ENCODE data around the gene REPIN1. TPM values are rescaled to one million over a fixed set of nuclear protein-coding genes. Genes with fewer than 3 reads are reported as not detected.

The REPIN1 gene
- total and polyA plus RNA-seq, 9 of the 15 experiments (the other 6 are each of a cell fraction or from before 2014, with no cell fraction given) = 8.1 to 283 (median 94.3) TPM

DNA sequence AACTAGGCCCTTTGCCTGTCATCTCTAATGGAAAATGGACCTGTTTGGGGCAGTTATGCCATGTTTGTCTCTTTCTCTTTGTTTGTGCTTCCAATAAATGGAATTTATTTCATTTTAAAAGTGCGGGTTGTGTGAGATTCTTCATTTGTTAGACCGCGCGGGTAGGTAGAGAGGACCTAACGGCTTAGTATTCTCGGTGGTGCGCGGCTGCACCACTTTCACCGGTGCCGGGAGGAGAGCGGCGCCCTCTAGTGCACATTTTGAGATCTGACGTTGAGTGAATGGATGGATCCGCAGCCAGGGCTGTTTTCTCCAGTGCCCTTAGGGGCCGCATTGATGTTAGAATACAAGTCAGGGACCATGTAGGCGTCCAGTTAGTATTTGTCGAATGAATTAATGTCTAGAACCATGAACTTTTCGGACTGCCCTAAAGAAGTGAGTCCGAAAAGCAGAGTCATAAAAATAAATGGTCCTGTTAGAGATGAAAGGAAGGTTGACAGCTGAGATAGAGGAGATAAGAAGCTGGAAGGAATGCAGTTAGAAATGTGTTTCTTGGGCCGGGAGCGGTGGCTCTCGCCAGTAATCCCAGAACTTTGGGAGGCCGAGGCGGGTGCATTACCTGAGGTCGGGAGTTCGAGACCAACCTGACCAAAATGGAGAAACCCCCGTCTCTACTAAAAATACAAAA lies 52.5 kb downstream of the REPIN1 start (continued):
- TF ChIP-seq, protein P1, sequence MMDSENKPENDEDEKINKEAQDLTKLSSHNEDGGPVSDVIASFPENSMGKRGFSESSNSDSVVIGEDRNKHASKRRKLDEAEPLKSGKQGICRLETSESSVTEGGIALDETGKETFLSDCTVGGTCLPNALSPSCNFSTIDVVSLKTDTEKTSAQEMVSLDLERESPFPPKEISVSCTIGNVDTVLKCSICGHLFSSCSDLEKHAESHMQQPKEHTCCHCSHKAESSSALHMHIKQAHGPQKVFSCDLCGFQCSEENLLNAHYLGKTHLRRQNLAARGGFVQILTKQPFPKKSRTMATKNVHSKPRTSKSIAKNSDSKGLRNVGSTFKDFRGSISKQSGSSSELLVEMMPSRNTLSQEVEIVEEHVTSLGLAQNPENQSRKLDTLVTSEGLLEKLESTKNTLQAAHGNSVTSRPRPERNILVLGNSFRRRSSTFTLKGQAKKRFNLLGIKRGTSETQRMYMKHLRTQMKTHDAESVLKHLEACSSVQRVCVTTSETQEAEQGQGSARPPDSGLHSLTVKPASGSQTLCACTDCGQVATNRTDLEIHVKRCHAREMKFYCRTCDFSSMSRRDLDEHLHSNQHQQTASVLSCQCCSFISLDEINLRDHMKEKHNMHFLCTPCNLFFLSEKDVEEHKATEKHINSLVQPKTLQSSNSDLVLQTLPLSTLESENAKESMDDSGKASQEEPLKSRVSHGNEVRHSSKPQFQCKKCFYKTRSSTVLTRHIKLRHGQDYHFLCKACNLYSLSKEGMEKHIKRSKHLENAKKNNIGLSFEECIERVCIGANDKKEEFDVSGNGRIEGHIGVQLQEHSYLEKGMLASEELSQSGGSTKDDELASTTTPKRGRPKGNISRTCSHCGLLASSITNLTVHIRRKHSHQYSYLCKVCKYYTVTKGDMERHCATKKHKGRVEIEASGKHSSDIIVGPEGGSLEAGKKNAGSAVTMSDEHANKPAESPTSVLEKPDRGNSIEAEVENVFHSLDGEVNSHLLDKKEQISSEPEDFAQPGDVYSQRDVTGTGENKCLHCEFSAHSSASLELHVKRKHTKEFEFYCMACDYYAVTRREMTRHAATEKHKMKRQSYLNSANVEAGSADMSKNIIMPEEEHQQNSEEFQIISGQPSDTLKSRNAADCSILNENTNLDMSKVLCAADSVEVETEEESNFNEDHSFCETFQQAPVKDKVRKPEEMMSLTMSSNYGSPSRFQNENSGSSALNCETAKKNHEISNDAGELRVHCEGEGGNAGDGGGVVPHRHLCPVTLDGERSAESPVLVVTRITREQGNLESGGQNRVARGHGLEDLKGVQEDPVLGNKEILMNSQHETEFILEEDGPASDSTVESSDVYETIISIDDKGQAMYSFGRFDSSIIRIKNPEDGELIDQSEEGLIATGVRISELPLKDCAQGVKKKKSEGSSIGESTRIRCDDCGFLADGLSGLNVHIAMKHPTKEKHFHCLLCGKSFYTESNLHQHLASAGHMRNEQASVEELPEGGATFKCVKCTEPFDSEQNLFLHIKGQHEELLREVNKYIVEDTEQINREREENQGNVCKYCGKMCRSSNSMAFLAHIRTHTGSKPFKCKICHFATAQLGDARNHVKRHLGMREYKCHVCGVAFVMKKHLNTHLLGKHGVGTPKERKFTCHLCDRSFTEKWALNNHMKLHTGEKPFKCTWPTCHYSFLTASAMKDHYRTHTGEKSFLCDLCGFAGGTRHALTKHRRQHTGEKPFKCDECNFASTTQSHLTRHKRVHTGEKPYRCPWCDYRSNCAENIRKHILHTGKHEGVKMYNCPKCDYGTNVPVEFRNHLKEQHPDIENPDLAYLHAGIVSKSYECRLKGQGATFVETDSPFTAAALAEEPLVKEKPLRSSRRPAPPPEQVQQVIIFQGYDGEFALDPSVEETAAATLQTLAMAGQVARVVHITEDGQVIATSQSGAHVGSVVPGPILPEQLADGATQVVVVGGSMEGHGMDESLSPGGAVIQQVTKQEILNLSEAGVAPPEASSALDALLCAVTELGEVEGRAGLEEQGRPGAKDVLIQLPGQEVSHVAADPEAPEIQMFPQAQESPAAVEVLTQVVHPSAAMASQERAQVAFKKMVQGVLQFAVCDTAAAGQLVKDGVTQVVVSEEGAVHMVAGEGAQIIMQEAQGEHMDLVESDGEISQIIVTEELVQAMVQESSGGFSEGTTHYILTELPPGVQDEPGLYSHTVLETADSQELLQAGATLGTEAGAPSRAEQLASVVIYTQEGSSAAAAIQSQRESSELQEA (IDR thresholded peaks at IDR 0.05; ENCODE audit: low read depth) = no peak; the same call in 1 of the 2 replicates
- TF ChIP-seq CC2D1A (IDR thresholded peaks at IDR 0.05) (peak; percentile 91), ZBTB7A (IDR thresholded peaks at IDR 0.05; ENCODE audit: borderline replicate concordance, control insufficient read depth, low read depth, low read length) (no peak), GABPA (tag; conservative IDR thresholded peaks at IDR 0.05; ENCODE audit: low read depth) (no peak), PHB2 (IDR thresholded peaks at IDR 0.05; ENCODE audit: low read depth) (no peak)
- TF ChIP-seq, protein P2, sequence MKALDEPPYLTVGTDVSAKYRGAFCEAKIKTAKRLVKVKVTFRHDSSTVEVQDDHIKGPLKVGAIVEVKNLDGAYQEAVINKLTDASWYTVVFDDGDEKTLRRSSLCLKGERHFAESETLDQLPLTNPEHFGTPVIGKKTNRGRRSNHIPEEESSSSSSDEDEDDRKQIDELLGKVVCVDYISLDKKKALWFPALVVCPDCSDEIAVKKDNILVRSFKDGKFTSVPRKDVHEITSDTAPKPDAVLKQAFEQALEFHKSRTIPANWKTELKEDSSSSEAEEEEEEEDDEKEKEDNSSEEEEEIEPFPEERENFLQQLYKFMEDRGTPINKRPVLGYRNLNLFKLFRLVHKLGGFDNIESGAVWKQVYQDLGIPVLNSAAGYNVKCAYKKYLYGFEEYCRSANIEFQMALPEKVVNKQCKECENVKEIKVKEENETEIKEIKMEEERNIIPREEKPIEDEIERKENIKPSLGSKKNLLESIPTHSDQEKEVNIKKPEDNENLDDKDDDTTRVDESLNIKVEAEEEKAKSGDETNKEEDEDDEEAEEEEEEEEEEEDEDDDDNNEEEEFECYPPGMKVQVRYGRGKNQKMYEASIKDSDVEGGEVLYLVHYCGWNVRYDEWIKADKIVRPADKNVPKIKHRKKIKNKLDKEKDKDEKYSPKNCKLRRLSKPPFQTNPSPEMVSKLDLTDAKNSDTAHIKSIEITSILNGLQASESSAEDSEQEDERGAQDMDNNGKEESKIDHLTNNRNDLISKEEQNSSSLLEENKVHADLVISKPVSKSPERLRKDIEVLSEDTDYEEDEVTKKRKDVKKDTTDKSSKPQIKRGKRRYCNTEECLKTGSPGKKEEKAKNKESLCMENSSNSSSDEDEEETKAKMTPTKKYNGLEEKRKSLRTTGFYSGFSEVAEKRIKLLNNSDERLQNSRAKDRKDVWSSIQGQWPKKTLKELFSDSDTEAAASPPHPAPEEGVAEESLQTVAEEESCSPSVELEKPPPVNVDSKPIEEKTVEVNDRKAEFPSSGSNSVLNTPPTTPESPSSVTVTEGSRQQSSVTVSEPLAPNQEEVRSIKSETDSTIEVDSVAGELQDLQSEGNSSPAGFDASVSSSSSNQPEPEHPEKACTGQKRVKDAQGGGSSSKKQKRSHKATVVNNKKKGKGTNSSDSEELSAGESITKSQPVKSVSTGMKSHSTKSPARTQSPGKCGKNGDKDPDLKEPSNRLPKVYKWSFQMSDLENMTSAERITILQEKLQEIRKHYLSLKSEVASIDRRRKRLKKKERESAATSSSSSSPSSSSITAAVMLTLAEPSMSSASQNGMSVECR (CRISPR knock-in tag; IDR thresholded peaks at IDR 0.05) = no peak
- TF ChIP-seq, protein P3, sequence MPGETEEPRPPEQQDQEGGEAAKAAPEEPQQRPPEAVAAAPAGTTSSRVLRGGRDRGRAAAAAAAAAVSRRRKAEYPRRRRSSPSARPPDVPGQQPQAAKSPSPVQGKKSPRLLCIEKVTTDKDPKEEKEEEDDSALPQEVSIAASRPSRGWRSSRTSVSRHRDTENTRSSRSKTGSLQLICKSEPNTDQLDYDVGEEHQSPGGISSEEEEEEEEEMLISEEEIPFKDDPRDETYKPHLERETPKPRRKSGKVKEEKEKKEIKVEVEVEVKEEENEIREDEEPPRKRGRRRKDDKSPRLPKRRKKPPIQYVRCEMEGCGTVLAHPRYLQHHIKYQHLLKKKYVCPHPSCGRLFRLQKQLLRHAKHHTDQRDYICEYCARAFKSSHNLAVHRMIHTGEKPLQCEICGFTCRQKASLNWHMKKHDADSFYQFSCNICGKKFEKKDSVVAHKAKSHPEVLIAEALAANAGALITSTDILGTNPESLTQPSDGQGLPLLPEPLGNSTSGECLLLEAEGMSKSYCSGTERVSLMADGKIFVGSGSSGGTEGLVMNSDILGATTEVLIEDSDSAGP (CRISPR knock-in tag; IDR thresholded peaks at IDR 0.05) = no peak
- TF ChIP-seq, protein P4, sequence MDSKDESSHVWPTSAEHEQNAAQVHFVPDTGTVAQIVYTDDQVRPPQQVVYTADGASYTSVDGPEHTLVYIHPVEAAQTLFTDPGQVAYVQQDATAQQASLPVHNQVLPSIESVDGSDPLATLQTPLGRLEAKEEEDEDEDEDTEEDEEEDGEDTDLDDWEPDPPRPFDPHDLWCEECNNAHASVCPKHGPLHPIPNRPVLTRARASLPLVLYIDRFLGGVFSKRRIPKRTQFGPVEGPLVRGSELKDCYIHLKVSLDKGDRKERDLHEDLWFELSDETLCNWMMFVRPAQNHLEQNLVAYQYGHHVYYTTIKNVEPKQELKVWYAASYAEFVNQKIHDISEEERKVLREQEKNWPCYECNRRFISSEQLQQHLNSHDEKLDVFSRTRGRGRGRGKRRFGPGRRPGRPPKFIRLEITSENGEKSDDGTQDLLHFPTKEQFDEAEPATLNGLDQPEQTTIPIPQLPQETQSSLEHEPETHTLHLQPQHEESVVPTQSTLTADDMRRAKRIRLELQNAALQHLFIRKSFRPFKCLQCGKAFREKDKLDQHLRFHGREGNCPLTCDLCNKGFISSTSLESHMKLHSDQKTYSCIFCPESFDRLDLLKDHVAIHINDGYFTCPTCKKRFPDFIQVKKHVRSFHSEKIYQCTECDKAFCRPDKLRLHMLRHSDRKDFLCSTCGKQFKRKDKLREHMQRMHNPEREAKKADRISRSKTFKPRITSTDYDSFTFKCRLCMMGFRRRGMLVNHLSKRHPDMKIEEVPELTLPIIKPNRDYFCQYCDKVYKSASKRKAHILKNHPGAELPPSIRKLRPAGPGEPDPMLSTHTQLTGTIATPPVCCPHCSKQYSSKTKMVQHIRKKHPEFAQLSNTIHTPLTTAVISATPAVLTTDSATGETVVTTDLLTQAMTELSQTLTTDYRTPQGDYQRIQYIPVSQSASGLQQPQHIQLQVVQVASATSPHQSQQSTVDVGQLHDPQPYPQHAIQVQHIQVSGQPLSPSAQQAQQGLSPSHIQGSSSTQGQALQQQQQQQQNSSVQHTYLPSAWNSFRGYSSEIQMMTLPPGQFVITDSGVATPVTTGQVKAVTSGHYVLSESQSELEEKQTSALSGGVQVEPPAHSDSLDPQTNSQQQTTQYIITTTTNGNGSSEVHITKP (IDR thresholded peaks at IDR 0.05; ENCODE audit: partially characterized antibody) = peak; percentile 87

All from K562 (cell line).